Measurements from ENCODE around the gene PRDM16. TPM values are rescaled to one million over a fixed set of nuclear protein-coding genes. Genes with fewer than 3 reads are reported as not detected.

Gene PRDM16
- total RNA-seq, 1 experiment from 2014 or later = not detected

DNA sequence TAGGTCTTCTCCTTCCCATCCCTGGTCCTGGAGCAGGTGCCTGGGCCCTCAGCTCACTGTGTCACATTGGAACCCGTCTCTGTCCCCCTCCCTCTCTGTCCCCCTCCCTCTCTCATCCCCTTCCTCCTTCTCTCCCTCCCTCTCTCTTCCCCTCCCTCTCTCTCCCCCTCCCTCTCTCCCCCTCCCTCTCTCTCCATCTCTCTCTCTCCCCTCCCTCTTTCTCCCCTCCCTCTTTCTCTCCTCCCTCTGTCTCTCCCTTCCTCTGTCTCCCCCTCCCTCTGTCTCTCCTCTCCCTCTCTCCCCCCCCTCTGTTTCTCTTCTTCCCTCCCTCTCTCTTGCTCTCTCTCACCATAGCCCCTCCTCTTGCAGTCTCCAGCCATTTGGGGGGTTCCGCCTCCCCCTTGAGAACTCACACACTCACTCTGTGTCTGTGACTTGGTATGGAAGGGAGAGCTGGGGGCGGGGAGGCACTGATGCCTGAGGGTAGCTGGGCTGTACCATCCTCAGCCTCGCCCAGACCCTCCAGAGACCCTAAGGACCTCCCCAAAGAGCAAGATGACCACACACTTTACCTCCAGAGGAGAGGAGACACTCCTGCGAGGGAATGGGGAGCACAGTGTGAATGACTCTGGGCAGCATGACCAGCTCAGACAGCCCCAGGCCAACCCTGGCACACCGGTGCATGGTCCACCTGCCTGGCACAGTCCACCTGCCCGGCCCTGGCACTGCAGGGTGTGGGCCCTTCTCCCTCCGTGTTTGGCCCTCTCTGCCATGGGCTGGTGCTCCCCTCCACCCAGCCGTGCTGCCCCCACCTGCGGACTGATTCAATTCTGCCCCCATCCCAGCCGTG lies 282.7 kb downstream of the PRDM16 start:
- DNase-seq (ENCODE audit: low read depth) = no peak

DNA sequence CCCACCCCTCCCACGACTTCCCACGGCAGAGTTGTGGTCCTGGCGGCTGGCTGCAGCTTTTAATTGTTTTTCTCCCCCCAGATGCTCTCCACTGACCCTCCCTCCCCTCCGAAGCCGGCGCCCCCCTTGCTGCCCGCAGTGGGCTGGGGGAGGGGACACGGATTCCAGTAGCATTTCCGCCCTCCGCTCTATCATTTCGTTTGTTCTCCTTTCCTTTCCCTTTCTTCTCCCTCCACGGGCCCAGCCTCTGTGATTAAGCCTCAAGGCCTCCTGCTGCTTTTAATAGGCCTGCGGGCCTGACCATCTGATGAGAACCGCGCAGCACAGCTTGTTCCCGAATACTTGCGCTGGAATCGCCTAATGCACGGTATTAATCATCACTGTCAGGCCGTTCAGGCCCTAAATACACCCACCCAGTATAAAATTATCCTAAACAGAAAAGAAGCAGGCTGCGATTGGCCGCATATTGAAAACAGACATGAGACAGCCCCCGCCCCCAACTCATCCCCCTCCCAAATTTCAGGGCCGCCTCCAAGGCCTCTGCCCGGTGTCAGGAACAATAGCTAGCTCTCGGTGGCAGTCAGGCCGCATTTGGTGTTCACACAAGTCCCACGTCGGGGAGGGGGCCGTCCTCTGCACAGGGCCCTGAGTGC lies 283.4 kb downstream of the PRDM16 start:
- no peak for DNase-seq (ENCODE audit: low read depth)

DNA sequence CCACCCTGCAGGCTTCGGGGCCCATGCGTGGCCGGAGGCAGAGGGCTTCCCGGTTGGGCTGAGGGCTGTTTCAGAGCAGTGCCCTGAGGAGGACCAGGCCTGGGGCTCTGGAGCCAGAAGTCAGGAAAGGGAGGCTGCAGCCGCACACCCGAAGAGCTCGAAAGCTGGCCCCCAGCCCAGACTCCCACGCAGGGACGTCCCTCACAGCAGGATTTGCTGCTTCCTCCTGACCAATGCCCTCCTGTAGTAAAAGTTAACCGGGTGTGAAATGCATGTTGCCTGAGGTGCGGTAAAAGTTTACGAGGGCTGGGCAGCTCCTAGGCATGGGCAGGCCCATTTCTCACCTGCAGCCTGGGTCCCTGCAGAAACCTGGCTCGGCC lies 283.9 kb downstream of the PRDM16 start:
- no peak for DNase-seq (ENCODE audit: low read depth)

DNA sequence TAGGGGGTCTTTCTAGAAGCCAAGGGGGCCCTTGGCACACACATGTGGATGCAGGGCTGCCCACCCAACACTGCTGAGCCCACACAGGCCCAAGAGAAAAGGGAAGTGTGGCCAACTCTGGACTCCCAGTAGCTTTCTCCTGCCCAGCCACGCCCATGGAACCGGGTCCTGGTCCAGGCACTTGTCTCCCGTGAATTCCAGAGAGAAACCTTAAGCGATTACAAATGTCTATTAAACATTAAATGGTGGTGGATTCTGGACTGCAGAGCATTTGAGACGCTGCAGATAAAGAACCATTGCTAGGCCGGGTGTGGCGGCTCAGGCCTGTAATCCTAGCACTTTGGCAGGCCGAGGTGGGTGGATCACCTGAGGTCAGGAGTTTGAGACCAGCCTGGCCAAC lies 284.9 kb downstream of the PRDM16 start:
- no peak for DNase-seq (ENCODE audit: low read depth)

DNA sequence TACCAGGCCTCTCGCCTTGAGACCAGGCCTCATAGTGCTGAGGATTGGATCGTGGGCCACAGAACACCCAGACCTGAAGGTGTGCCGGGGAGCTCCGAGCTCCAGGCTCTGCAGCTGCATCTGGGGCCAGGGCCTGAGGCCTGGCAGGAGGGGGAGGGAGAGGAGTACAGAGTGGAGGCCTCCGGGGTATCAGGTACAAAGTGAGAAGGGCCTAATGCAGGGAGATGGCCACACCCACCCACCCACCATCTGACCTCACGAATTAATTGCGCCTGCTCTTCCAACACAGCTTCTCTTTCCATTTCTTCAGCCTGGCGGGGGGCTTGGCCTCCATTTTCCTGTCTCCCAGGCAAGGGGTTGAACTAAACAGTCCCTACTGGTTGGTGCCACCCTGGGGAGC lies 286.1 kb downstream of the PRDM16 start:
- DNase-seq (ENCODE audit: low read depth) = no peak

DNA sequence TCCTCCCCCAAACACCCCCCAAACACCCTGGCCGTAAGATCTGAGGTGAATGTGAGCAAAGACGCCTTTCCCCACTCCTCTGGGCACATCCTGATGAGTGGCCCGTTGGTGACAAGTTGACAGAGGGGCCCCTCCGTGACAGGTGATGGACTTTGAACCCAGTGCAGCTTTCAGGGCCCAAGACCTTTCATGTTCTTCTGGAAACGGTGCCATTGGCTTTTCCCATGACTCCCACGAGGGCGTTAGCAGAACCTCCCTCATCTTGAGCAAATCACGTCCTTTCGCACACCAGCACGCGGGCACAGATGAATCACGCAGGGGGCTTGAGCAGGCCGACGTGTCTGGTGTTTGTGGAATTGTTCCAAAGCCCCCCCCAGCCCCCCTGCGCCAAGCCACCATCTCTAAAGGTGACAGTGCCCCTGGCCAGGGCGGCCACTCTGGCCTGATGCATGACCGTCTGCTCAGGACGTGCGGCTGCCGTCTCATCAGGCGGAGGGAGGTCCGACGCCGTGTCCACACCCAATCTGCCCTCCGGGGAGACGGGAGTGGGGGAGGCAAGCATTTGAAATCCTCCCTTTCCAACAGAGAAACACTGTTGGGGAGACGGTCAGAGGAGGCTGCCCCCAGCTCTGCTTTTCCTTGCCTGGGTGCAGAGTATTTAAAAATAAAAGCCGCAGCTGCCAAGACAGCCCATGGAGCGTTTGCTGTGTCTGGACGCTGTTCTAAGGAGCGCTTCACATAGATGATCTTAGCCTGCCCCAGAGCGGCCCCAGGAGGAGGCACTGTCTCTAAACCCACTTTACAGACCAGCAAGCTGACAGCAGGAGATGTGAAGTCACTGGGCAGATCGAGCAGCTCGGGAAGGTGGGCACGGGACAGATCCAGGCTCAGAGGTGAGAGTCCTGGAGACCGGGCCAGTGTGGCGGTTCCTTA lies 287.2 kb downstream of the PRDM16 start:
- DNase-seq (ENCODE audit: low read depth) = no peak

DNA sequence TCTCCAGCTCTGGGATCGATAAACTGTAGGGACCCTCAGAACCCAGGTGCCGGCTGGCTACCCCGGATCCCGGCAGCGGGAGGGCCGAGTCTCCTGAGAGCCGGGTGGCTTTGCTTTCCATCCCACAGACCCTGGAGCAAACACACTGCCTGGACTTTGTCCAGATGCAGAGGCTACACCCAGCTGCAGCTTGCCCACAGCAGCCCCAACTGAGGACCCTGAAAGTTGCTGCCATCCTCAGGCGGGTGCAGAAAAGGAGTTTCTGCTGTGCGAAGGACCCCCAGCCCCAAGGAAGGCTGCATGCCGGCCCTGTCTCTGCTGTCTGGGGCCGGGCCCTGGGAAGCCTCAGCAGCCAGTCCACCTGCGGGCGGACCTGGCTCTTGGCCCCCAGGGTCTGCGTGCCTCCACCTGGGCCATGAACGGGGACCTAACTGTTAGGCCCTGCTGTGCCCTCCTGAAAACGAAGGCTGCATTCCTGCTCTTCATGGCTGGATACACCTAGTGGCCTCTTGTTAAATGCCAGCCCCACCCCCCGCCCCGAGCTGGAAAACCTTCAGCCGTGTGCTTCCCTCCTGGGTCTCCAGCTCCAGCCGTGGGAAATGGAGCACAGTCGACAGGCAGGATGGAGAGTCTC lies 287.9 kb downstream of the PRDM16 start:
- DNase-seq (ENCODE audit: low read depth) = no peak

DNA sequence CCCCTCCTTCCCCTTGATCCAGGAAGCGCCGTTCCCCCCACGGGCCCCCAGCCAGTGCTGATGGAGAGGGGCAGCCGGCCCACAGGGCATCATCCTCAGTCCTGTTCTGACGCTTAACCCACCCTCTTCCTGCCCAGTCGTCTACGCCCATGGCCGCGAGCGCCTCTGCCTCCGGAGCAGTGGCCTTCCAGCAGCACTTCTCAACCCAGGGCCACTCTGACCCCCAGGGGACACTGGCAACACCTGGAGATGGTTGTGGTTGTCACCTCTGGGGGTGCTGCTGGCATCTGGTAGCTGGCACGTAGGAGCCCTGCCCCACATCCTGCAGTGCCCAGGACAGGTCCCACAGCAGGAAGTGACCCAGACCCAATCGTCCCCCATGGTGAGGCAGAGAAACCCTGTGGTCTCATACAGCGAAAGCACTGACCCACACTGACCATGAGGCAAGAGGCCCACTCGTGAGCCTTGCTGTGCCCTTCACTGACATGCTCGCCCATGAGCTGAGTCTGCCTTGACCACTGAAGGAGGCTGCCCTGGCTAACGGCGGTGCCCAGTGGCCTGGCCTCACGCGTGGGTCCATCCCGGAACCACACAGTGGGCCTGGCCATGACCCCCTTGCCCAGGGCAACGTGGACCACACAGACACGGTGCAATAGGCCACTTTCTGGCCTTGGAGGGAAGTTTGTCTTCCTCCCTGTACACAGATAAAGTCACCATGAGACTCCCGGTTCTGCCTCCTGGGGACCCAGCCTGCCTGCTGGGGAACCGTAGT lies 288.7 kb downstream of the PRDM16 start:
- no peak for DNase-seq (ENCODE audit: low read depth)

DNA sequence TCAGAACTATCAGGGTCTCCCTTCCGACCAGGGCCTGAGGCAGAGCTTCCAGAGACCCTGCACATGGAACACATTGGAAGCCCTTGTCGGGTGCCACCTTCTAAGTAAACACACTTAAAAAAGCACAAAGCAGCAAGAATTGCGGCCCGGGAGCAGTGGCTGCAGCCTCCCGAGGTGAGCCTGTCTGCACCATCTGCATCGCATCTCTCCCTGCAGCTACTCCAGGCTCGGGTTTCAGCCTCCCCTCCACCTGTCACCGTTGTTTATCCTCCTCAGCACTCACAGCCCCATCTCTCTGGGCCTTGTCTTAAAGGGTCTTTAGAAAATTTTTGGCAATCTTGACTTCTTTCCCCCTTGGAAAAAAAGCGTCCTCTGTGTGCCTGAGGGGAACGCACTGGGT lies 290.3 kb downstream of the PRDM16 start:
- no peak for DNase-seq (ENCODE audit: low read depth)

DNA sequence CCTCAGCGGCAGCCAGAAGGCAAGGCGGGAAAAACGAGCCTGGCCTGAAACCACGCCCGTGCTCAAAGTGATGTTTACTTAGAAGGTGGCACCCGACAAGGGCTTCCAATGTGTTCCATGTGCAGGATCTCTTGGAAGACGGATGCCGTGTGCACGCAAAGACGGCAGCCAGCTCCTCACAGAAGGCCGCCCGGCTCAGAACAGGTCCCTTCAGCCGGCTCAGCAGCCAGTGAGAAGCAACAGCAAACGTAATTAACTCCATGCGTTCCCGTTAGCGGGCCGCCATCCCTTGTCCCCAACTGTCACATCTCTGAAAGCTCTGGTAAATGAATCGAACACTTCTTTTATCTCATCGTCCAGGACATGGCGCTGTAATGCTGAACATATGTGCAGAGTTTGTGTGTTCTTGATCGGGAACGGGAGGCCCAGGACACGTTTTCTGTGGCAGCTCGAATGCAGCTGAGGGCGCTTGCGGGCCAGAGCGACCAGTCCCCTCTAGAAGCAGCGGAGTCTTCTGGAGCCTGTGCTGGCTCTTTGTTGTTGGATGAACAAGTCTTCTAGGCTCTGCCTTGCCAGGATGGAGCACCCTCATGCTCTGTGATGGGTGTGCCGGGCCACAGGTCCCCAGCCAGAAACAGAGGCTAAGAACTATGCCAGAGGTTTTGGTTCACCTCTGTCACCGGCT lies 290.9 kb downstream of the PRDM16 start:
- no peak for DNase-seq (ENCODE audit: low read depth)

DNA sequence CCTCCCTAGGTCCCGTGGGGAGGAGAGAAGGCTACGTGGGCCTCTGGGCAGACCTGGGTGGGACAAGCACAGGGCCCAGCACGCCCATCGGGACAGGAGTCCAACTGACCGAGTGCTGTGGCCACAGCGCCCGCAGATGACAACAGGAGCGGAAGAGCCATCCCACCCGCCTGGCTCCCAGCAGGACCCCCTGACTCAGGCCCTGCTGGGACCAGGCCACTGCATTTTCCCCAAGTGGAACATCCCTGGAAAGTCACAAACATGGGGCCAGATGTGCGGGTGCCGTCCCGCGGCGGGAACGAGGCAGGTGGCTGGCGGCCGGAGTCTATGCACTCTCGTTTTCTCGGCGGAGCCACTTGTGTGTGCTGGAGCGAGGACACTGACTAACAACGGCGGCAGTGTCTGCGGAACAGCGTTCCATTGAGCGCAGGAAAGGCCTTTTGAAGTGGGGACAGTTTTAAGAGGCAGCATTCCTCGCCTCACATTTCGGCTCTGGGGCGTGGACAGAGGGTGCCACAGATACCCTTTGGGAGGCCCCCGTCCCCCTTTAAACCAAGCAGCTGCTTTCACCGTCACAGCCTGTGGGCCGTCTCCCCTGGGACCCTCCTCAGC lies 291.7 kb downstream of the PRDM16 start:
- no peak for DNase-seq (ENCODE audit: low read depth)

DNA sequence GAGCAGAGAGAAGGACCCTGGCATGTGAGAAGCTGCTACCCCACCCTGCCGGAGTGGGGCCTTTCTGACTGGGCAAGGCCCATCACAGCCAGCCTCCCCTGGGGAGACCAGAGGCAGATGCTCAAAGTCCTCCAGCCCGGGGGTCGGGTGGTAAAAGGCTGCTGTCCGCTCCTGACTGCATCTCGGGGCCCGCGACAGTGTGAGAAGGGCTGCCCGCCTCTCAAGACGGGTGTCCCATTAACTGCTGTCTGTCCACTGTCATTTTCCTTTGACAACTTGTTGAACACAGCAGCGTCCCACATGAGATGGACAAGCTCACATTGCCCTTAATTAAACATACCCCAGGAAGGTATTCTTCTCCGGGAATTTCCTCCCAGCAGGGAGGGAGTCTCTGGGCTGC lies 294.0 kb downstream of the PRDM16 start:
- DNase-seq (ENCODE audit: low read depth) = no peak

DNA sequence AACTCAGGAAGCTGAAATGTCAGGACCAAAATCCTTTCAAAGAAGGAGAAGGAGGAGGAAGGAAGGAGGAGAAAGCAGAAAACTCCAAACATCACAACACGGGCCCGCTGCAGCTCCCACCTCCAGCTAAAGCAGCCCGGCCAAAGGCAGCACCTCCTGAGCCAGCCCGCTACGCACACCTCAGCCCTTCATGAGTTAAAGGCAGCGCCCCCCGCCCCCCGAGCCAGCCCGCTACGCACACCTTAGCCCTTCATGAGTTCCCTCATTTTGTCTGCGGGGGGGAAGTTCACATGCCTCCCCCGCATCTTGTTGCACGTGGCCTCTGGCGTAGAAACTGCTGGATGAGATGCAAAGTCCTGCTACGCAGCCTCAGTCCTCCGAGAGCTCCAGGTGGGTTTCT lies 294.8 kb downstream of the PRDM16 start:
- DNase-seq (ENCODE audit: low read depth) = no peak

DNA sequence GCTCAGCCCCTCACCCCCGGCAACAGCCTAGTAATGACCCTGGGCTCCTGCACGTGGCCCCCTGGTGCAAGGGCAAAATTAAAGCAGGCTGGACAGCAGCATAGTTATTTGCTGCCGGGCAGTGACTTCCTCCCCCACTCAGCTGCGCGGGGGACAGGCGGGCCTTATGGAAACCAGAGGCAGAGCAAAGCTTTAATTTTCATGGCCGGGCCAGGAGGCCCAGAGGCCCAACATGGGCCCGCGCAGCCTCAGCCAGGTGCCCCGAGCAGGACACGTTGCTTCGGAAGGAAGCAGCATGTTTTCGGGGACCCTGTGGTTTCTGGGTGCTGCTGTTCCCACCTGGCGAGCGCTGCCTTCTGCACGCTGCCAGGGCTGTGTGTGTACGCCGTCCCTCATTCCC lies 295.5 kb downstream of the PRDM16 start:
- DNase-seq (ENCODE audit: low read depth) = no peak

DNA sequence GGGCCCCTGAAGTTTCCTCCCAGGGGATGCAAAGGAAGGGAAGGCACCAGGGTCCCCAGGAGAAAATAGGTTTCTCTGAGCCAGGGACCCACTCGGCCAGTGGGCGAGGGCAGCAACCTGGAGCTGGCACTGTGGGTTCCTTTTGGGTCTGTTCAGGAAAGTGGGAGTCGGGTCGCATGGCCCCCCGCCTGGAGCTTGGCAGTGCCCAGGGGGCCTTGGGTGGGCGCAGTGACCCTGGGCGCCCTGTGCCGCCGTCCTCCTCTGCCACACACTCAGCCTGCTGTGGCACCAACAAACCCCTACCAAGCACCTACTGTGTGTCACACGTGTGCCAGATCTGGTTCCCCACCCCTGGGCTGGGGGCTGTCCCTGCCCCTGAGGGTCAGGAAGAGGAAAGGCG lies 296.0 kb downstream of the PRDM16 start:
- DNase-seq (ENCODE audit: low read depth) = no peak

DNA sequence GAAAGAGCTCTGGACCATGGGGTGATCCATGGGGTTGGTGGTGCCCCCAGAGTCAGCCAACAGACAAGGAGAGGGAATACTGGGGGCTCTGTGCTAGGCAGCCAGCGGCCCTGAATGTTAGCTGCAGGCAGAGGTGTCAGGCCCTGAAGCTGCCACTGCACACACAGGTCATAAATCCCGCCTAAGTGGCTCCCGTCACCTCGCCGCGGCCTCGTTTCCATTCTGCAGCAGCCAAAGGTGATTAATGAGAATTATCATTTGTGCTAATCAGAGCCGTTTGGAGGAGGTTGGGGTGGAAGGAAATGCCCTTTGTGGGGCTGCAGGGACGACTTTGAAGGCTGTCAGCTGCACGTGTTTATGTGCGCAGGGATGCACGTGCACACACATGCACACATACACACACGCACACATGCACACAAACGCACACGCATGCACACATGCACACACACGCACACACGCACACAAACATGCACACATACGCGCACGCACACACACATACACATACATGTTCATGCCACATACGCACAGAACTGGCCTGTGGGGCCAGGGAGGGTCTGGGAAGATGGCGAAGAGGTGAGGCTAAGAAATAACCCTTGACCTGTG lies 296.6 kb downstream of the PRDM16 start:
- DNase-seq (ENCODE audit: low read depth) = no peak

DNA sequence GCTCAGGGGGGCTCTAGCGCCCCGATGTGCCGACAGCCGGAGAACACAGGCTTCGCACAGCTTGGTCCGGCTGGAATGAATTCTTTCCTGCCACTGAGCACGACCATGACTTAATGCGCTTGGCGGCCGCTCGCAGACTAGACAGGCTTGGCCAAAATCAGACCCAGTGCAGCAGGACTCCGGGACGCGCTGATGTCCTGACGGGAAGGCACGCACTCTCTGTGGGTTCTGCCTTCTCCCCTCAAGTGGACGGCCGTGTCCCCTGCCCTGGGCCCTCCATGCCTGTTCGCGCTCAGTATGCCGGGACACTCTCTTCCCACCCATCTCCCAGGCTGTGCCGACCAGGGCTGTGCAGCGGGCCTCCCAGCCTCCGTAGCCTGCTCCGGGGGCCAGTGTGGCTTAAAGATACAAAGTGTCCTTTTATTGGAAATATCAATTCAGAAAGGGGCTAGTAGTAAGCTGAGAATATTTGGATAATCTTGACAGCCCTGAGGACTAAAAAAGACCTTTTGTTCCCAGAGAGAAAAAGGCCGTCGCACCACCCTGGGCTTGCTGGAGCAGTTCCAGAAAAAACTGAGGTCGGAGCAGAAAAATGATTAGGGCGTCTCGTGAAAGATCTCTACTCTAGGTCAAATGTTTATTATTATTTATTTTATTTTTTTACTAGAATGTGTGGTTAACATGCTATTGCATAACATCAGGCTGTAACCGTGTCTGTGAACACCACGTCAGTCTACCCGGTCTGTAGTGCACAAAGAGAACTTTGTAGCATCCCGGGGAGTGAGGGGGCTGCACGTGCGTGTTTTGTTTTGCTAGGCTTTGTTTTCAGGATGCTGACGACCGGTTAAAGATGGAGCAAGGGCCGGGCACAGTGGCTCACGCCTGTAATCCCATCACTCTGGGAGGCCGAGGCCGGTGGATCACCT lies 297.4 kb downstream of the PRDM16 start:
- no peak for DNase-seq (ENCODE audit: low read depth)

DNA sequence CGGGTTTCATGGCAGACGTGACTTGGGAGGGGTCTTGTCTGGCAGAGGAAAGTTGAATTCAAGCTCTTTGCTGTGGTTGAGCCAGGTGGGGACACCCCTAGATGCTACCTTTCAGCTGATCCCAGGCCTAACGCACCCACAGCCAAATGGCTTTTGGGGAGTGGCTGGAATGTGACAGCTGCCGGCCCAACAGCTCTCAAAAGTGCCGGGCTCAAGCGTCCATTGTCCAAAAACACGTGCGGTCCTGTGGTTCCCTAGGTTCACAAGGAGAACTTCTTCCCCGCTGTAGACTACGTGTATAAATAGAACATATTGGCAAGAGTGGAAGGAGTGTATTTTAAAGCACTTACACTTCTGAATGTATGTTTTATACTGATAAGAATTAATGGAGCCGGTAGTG lies 298.4 kb downstream of the PRDM16 start:
- no peak for DNase-seq (ENCODE audit: low read depth)

DNA sequence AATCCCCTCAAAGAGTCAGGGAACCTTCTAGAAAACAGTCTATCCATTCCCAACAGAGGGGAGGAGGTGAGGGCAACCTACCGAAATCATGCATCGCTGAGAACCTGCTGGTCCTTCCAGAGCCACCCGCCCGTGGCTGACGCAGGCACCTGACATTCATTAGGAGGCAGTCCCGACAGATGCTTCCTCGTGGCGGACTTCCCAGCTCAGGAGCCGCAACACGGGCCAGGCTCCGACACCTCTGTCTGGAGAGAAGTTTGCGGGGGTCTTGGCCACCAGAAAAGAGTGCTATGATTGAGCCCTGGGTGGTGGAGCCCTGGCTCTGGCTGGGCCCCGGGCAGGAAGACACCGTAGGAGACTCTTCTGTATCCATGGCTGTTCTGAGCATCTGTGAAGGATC lies 299.1 kb downstream of the PRDM16 start:
- DNase-seq (ENCODE audit: low read depth) = no peak
